Iris pigment epithelial cell (primary cell): Measurements from ENCODE around the gene FAM184B.

ENCODE experiments used
- DNase-seq: peaks from one replicate; pipeline ENCODE4 v3.0.0-alpha.2; 2011; ENCODE audit warnings: low read depth

The FAM184B gene

GRCh38 chr4:17781300-17782287 is at the start of gene FAM184B:
Gene FAM184B (minus strand): TSS chr4:17781621. CDS start chr4:17781299, 322 bp downstream.
- DNase-seq, result no peak

- DNase-seq, result no peak
These were observed 42.6 kb upstream of the FAM184B start for GRCh38 chr4:17823871-17824669.

GRCh38 chr4:17817027-17817426 is 35.6 kb upstream of the FAM184B start:
- peak; percentile 82 for DNase-seq

- no peak for DNase-seq
These were observed 34.7 kb upstream of the FAM184B start for GRCh38 chr4:17816142-17816541.

GRCh38 chr4:17814140-17814539 is 32.7 kb upstream of the FAM184B start:
- DNase-seq, result peak; percentile 50

GRCh38 chr4:17812801-17813200 is 31.4 kb upstream of the FAM184B start:
- DNase-seq, result no peak

- DNase-seq, result no peak
These were observed 30.7 kb upstream of the FAM184B start for GRCh38 chr4:17812125-17812524.

GRCh38 chr4:17811078-17811603 is 29.7 kb upstream of the FAM184B start:
- DNase-seq, result peak; percentile 36

- DNase-seq, result peak; percentile 99
These were observed 29.0 kb upstream of the FAM184B start, which contains the start of the genes DCAF16 and NCAPG for GRCh38 chr4:17810260-17811077. Gene DCAF16 (minus strand): TSS chr4:17810757. CDS start chr4:17804141, 6,616 bp downstream. Gene NCAPG (plus strand): TSS chr4:17810979. CDS start chr4:17811078, 99 bp downstream.

- no peak for DNase-seq
These were observed 28.2 kb upstream of the FAM184B start for GRCh38 chr4:17809667-17810066.

GRCh38 chr4:17807446-17807845 is 26.0 kb upstream of the FAM184B start:
- DNase-seq, result peak; percentile 30

- no peak for DNase-seq
These were observed 24.2 kb upstream of the FAM184B start for GRCh38 chr4:17805580-17806155.

- no peak for DNase-seq
These were observed 16.4 kb upstream of the FAM184B start for GRCh38 chr4:17797808-17798207.

GRCh38 chr4:17794730-17795129 is 13.3 kb upstream of the FAM184B start:
- no peak for DNase-seq

- DNase-seq, result peak; percentile 45
These were observed 7.5 kb upstream of the FAM184B start for GRCh38 chr4:17788956-17789355.

- DNase-seq, result peak; percentile 78
These were observed 5.9 kb upstream of the FAM184B start for GRCh38 chr4:17787315-17787714.

GRCh38 chr4:17786567-17786966 is 5.1 kb upstream of the FAM184B start:
- DNase-seq, result peak; percentile 26

GRCh38 chr4:17785858-17786257 is 4.4 kb upstream of the FAM184B start:
- no peak for DNase-seq

- DNase-seq, result no peak
These were observed 721 bp downstream of the FAM184B start for GRCh38 chr4:17780501-17781299.

GRCh38 chr4:17778431-17778830 is 3.0 kb downstream of the FAM184B start:
- DNase-seq, result no peak
